H54 (cell line): Measurements from ENCODE around the gene ROBO2.

Source experiments
- DNase-seq: peaks from one replicate; pipeline ENCODE4 v3.0.0; 2011; ENCODE audit warnings: low spot score, mixed read lengths; ENCODE audit not compliant: insufficient read length
- FAIRE-seq: peaks from 3 replicates; lab custom pipeline; 2011; peaks lifted over from hg19 to GRCh38; lab: Jason Lieb, UNC
- POLR2A ChIP-seq: IDR thresholded peaks from 2 replicates; pipeline ENCODE4 v1.6.1; 2011; ENCODE audit warnings: low read depth, mild to moderate bottlenecking, low read length

The ROBO2 gene

GRCh38 chr3:77602722-77603121 lies 562.8 kb downstream of the ROBO2 start:
- FAIRE-seq: no peak
- TF ChIP-seq POLR2A: no peak
- no peak for DNase-seq

DNA sequence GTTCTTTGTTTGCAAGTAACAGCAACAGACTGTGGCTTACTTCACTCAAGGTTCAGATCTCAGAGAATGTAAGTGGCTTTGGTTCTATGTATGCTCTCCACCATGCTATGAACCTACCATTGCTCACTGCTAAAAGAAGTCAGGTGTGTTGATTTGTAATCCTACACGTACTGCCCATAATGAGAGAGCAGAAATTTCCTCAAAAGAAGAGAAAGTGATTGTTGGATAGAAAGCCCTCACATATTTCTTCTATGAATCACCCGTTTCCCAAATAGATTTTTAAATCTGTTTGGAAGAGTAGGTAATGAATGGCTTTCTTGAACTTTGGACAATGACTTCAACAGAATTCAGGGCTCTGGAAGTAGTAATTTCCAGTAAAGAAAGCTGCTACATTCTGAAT lies 565.4 kb downstream of the ROBO2 start:
- DNase-seq (no peak), FAIRE-seq (no peak)
- no peak for TF ChIP-seq POLR2A

DNA sequence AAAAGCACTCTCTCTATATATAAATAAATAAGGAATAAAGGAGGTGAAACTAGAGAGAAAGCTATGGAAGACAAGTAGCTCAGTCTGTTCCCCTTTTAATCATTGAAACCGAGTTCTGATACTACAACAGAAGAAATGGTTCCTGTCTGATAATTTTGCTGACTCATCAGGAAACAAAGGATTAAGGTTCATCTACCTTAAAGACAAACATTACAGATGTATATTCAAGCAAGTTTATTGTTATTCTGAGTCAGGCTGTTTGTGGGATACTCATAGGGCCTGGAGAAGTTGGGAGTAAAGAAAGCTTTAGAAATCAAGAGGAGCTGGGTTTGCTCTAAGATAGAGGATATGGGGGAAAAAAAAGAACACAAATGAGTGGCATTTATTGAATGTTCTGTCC lies 566.0 kb downstream of the ROBO2 start:
- DNase-seq (no peak), FAIRE-seq (no peak)
- no peak for TF ChIP-seq POLR2A

- FAIRE-seq (no peak), DNase-seq (no peak)
- TF ChIP-seq POLR2A: no peak
Measured at GRCh38 chr3:77606372-77606771, 566.5 kb downstream of the ROBO2 start.

DNA sequence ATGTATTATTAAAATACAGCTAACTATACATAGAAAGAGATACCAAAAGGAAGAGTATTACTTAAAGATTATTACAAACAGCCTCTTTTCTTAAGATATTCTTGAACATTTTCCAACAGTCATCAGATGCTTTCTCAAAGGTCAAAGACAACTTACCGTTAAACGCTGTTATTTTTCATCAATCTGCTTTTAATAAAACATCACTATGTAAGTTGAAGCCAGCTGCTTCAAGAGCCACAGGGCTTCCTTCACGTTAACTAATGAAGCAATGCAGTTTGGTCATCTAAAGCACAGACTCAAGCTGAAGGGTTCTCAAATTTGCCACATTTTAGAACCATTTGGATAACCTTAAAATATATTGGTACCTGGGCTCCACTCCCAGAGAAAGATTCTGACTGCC lies 578.8 kb downstream of the ROBO2 start:
- DNase-seq: no peak
- FAIRE-seq: no peak

GRCh38 chr3:77620009-77620408 lies 580.1 kb downstream of the ROBO2 start:
- TF ChIP-seq POLR2A: no peak
- FAIRE-seq: no peak
- no peak for DNase-seq

More for the DNA sequence above, 578.8 kb downstream of the ROBO2 start:
- no peak for TF ChIP-seq POLR2A

GRCh38 chr3:77623500-77623899 lies 583.6 kb downstream of the ROBO2 start:
- DNase-seq (no peak), FAIRE-seq (no peak)
- no peak for TF ChIP-seq POLR2A

DNA sequence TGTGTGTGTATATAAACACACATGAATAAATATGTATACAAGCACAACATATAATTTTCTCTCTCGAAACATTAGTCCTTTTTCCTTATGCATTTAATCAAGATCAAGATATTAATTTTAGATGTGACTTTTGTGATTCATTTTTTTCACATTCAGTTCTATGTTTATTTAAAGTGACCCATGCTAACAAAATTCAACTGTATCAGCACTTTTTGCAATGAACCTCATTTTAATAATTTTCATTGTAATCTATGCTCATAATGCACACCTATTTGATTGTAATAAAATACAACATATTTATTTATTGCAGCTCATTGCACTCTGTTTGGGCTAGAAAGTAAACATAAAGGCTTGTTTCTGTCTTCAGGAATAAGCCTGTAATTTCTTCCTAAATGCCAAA lies 586.3 kb downstream of the ROBO2 start:
- FAIRE-seq (no peak), DNase-seq (no peak)
- no peak for TF ChIP-seq POLR2A

GRCh38 chr3:77648214-77648613 lies 608.3 kb downstream of the ROBO2 start:
- no peak for DNase-seq
- no peak for TF ChIP-seq POLR2A
- no peak for FAIRE-seq

GRCh38 chr3:77648664-77649063 lies 608.8 kb downstream of the ROBO2 start:
- FAIRE-seq (no peak), DNase-seq (no peak)
- TF ChIP-seq POLR2A: no peak

- no peak for DNase-seq
- no peak for TF ChIP-seq POLR2A
- no peak for FAIRE-seq
Measured at GRCh38 chr3:77652624-77653023, 612.7 kb downstream of the ROBO2 start.

GRCh38 chr3:77655396-77655795 lies 615.5 kb downstream of the ROBO2 start:
- no peak for FAIRE-seq
- no peak for TF ChIP-seq POLR2A
- no peak for DNase-seq

DNA sequence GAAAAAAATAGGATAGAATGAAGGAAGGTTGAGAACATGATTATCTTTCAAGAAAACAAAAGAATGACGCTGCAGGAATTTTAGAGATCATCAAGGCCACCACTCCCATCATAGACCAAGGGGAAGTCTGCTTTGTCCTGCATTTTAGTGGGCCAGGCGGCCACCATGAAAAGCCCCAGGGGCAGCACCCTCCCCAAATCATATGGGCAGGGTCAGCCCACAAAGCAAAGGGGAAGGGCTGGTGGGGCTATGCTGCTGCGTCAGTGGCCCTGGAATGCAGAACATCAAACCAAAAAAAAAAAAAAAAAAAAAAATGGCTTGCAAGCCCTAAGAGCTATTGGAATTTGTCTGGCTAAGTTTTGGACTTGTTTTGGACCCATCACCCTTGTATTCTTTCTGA lies 620.8 kb downstream of the ROBO2 start:
- no peak for DNase-seq
- TF ChIP-seq POLR2A: no peak
- FAIRE-seq: no peak

DNA sequence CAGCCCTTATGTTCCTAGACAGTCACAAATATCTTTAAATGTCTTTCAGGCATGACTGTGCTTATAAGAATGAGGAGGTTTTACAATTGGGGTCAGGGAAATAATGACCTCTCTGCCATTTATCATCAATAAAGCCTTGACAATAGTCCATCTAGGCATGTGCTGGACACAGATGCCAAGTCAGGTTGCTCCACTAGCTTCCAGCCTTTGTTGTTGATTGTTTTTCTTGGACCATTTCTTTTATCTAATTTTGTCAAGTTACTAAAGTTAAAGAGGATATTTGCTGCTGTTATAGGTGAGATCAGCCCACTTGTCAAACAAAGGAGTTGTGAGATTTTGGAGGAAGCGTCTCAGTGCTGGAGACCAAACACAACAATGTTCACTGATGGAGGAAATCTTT lies 628.0 kb downstream of the ROBO2 start:
- FAIRE-seq (no peak), DNase-seq (no peak)
- TF ChIP-seq POLR2A: no peak

DNA sequence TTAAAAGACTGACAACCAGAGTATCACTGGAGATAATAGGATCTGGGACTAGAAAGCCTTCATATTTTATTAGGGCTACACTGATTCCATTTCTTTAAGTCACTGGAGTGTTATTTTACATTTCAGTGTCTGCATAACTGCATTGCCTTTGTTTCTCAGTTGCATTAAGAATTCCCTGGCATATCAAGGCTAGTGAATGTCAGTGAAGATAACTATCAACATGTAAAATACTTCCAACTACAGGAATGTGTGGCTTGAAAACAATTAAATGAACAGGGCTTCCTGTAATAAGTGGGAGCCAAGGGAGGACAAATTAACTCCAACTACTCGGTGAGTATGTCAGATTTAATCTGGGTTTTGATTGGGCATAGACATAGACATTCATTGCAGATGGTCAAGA lies 628.5 kb downstream of the ROBO2 start:
- TF ChIP-seq POLR2A: no peak
- FAIRE-seq: no peak

GRCh38 chr3:77672016-77672415 lies 632.1 kb downstream of the ROBO2 start:
- TF ChIP-seq POLR2A: no peak
- FAIRE-seq (no peak), DNase-seq (no peak)

More for the DNA sequence above, 628.5 kb downstream of the ROBO2 start:
- DNase-seq: no peak
